ENCODE measurements around the gene CUL9.

The CUL9 gene

GRCh38 chr6:43254138-43254817, 72.3 kb downstream of the CUL9 start:
- TF ChIP-seq, protein P1, sequence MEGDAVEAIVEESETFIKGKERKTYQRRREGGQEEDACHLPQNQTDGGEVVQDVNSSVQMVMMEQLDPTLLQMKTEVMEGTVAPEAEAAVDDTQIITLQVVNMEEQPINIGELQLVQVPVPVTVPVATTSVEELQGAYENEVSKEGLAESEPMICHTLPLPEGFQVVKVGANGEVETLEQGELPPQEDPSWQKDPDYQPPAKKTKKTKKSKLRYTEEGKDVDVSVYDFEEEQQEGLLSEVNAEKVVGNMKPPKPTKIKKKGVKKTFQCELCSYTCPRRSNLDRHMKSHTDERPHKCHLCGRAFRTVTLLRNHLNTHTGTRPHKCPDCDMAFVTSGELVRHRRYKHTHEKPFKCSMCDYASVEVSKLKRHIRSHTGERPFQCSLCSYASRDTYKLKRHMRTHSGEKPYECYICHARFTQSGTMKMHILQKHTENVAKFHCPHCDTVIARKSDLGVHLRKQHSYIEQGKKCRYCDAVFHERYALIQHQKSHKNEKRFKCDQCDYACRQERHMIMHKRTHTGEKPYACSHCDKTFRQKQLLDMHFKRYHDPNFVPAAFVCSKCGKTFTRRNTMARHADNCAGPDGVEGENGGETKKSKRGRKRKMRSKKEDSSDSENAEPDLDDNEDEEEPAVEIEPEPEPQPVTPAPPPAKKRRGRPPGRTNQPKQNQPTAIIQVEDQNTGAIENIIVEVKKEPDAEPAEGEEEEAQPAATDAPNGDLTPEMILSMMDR (IDR thresholded peaks at IDR 0.05; ENCODE audit: insufficient read depth, low read length, poor library complexity, severe bottlenecking), result no peak
- no peak overlapping the region for H3K4me3 ChIP-seq (replicated peaks; ENCODE audit: low read depth, low read length)
- H3K36me3 ChIP-seq (ENCODE audit: control insufficient read depth, insufficient read depth, low read length), result no peaks in the 10 kb centered on the region
- DNase-seq (ENCODE audit: extremely low read depth, insufficient read length), result no peak
- no peaks in the 10 kb centered on the region; the same call in 1 of the 2 replicates for H3K27me3 ChIP-seq (replicated peaks; ENCODE audit: control insufficient read depth, insufficient read depth, low read length)

- no peaks in the 10 kb centered on the region for H3K36me3 ChIP-seq (ENCODE audit: control insufficient read depth, insufficient read depth, low read length)
- no peak for DNase-seq (ENCODE audit: extremely low read depth, insufficient read length)
- H3K4me3 ChIP-seq (replicated peaks; ENCODE audit: low read depth, low read length), result no peak overlapping the region
- H3K27me3 ChIP-seq (replicated peaks; ENCODE audit: control insufficient read depth, insufficient read depth, low read length), result no peaks in the 10 kb centered on the region; the same call in 1 of the 2 replicates
- TF ChIP-seq, protein P1 (IDR thresholded peaks at IDR 0.05; ENCODE audit: insufficient read depth, low read length, poor library complexity, severe bottlenecking), result no peak
Measured at GRCh38 chr6:43254846-43255245, 72.8 kb downstream of the CUL9 start.

- Histone ChIP-seq H3K4me3 (replicated peaks; ENCODE audit: low read depth, low read length) (no peak overlapping the region), H3K27me3 (replicated peaks; ENCODE audit: control insufficient read depth, insufficient read depth, low read length) (no peaks in the 10 kb centered on the region; the same call in 1 of the 2 replicates), H3K36me3 (ENCODE audit: control insufficient read depth, insufficient read depth, low read length) (no peaks in the 10 kb centered on the region)
- no peak for DNase-seq (ENCODE audit: extremely low read depth, insufficient read length)
- TF ChIP-seq, protein P1 (IDR thresholded peaks at IDR 0.05; ENCODE audit: insufficient read depth, low read length, poor library complexity, severe bottlenecking), result no peak
Measured at GRCh38 chr6:43255408-43256054, 73.5 kb downstream of the CUL9 start.

- DNase-seq (ENCODE audit: extremely low read depth, insufficient read length), result no peak
- Histone ChIP-seq H3K36me3 (ENCODE audit: control insufficient read depth, insufficient read depth, low read length) (no peaks in the 10 kb centered on the region), H3K27me3 (replicated peaks; ENCODE audit: control insufficient read depth, insufficient read depth, low read length) (no peaks in the 10 kb centered on the region; the same call in 1 of the 2 replicates), H3K4me3 (replicated peaks; ENCODE audit: low read depth, low read length) (no peak overlapping the region)
- TF ChIP-seq, protein P1 (IDR thresholded peaks at IDR 0.05; ENCODE audit: insufficient read depth, low read length, poor library complexity, severe bottlenecking), result no peak
Measured at GRCh38 chr6:43256670-43257366, 74.8 kb downstream of the CUL9 start.

- H3K36me3 ChIP-seq (ENCODE audit: control insufficient read depth, insufficient read depth, low read length), result no peaks in the 10 kb centered on the region
- H3K27me3 ChIP-seq (replicated peaks; ENCODE audit: control insufficient read depth, insufficient read depth, low read length), result no peaks in the 10 kb centered on the region; the same call in 1 of the 2 replicates
- TF ChIP-seq, protein P1 (IDR thresholded peaks at IDR 0.05; ENCODE audit: insufficient read depth, low read length, poor library complexity, severe bottlenecking), result no peak
Measured at GRCh38 chr6:43257367-43258145, 75.6 kb downstream of the CUL9 start.

More at GRCh38 chr6:43257367-43258145, 75.6 kb downstream of the CUL9 start:
- DNase-seq (ENCODE audit: extremely low read depth, insufficient read length), result no peak
- H3K4me3 ChIP-seq (replicated peaks; ENCODE audit: low read depth, low read length), result no peak overlapping the region
